HG03460 (cell line): Measurements from ENCODE around the gene SEBOX.

Source experiments
- ATAC-seq: cut with Tn5 transposase; IDR thresholded peaks from one replicate; pipeline ENCODE4 v1.9.1; 2021; ENCODE audit not compliant: unreplicated experiment

The SEBOX gene

GRCh38 chr17:28369684-28370034 is 4.7 kb upstream of the SEBOX start:
- no peak for ATAC-seq

DNA sequence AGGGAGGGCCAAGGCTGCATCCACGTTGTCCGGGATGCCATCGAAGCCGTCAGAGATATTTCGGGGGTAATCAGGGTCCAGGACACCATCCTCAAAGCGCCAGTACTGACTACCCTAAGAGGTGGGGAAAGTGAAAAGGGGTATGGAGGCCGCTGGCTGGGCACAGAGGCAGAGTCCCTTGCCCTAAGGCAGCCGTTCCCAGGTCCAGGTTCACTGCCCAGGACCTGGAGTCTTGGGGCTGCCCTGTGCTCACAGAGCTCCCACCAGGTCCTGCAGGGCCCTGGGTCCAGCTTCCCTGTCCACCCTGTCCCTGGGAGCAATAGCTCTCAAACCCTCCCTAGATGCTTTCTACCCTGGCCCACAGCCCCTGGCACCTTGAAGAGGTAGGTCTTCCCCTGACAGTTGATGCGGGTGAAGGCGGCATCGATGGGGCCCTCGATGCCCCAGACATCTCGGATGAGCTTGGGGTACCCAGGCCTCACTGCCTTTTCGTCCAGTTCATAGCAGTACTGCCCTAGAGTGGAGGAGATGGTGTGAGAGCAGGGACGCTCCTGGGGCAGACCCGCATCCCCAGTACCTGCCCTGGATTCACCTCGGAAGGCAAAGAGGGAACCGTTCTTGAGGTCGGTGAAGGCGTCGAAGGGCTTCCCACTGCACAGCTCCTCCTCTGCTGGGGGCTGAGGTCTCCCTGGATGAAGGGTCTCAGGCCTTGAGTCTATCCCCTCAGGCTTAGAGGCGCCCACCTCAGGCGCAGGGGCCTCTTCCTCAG is 4.1 kb upstream of the SEBOX start:
- ATAC-seq = no peak

DNA sequence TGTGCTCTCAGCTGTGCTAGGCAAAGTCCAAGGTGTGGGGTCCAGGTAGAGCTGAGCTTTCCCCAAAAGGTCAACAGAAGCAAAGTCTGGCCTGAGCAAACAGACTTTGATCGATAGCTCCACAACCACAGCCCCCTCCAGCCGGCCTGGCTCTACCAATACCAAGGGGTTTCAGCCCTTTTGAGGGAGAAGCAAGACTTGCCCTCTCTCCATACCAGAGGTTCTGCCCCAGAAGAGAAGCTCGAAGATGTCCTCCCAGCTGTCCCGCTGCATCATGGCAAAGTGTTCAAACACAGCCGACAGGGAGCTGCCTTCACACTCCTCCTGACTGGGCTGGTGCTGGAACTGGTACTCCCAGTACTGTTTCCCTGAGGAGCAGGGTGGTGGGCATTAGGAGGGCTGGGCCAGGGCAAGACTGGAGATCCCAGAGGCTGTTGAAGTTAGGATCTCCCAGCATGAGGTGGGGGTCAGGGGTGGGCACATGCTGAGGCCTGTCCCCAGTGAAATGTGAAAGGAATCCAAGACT is 3.4 kb upstream of the SEBOX start:
- ATAC-seq = no peak

GRCh38 chr17:28367641-28368305 is 2.8 kb upstream of the SEBOX start:
- ATAC-seq = no peak

- no peak for ATAC-seq
Measured at GRCh38 chr17:28366605-28367004, 1.6 kb upstream of the SEBOX start.

GRCh38 chr17:28365487-28365886 is 488 bp upstream of the SEBOX start:
- no peak for ATAC-seq

DNA sequence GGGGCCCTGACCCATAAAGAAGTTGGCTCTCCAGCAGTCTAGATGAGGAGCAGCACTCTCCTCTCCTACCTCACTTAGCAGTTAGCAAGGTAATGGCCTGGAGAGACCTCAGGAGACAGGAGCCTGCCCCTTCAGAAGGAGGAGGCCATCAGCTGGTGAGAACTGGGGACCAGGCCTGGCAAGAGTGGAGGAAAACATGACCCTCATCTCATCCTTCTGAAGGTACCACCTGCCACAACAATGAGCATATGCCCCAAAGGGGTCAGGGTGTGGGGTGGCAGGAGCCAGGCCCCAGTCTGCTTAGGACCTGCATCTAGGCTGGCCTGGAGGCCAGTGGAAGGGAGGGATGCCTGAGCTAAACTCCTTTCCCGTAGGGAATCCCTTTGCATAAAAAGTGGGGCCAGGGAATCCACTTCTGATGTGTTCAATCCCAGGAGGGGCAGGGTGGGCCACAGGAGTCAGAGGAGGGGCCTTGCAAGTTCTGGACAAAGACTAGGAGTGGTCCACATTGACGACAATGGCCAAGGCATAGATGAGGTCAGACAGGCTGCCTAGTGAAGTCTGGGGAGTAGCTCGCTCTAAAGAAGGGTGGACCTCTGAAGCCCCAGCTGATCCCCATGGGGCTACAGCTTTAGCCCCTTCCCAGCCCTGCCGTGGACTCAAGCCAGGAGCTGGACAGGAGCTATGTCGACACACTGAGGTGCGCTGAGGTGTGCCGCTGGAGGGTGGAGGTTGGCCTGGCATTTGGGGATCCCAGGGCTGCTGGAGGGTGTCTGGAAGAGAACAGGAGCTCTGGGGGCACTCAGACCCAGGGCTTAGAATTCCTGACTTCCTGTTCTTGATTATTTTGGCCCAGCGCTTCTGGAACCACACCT is 986 bp downstream of the SEBOX start:
- no peak for ATAC-seq

- no peak for ATAC-seq
Measured at GRCh38 chr17:28363186-28363585, 1.8 kb downstream of the SEBOX start.

GRCh38 chr17:28357901-28358197 is 7.2 kb downstream of the SEBOX start:
- no peak for ATAC-seq

GRCh38 chr17:28357061-28357900 is 7.7 kb downstream of the SEBOX start, which contains the start of gene POLDIP2:
POLDIP2 (minus strand) TSS chr17:28357527; CDS start chr17:28357448, 79 bp downstream.
- ATAC-seq = peak; percentile 89

DNA sequence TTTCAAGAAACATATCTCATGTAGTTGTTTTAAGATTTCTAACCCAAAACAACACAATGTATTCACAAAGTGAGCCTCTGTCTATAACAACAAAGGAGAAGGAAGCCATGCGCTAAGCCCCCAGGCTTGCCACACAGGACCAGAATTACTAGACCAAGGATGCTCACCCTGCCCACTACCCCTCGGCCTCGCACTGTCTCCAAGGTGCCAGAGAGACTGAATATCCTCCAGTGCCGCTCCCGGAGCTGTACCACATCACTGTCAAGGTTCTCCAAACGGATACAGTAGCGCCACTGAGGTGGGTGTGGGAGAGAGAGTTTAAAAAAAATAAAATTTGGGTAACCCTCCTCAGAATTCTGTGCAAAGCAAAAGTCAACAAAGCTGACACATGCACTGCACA is 14.7 kb downstream of the SEBOX start:
- no peak for ATAC-seq

GRCh38 chr17:28348979-28349378 is 16.0 kb downstream of the SEBOX start:
- no peak for ATAC-seq

GRCh38 chr17:28347261-28347891 is 17.6 kb downstream of the SEBOX start:
- no peak for ATAC-seq

DNA sequence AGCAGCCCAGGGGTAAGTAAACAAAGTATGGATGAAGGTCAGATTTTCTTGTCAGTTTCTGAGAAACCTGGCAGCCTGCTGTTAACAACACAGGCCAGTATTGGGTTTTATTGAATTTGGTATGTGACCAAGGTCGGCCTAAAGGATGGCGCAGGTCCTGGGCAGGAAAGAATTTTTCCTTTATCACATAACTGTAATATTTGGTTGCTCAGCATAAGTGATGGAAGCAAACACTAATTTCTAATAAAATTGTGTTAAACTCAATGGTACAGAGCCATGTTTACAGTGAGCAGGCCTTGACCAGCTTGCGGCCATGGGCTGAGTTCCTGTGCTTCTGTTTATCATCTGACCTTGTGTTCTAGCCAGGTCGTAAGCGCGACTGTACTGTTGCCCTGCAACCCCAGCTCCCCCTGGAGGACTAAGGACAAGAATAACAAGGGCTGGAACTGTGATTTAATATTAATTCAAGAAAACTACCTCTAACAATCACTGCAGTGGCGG is 18.2 kb downstream of the SEBOX start:
- ATAC-seq = no peak

- no peak for ATAC-seq
Measured at GRCh38 chr17:28346199-28346580, 18.8 kb downstream of the SEBOX start.

DNA sequence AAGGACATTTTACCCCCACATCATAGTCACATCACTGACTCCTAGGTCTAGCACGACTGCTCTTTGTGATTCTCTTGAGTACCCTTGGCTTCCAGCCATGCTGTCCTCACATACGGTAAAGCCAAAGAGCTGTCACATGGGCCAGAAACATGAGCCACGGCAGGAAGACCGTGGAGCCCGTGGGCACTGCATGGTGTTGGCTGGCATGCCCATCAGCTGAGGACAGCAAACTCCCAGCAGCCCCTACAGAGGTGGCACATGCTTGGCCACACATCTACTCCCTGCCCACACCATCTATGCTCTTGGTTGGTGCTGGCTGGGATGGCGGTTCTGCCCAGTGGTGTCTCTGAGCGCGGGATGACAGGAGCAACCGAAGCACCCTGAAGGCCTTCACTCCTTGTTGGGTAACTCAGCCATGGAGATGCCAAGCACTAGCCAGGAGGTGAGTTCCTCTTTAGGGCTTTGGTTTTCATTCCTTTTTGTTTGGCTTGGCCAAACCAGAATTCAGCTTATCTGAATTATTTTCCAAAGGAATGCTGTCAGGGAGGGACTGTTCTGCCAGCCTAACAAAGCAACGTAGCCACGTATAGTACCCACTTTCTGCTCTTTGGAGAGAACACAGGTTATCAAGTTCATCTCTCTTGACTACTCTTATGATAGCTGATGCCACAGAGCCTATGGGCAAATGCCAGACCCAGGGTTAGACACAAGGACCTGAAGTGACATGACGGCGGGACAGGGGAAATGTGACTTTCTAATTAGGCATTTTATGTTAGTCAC is 19.4 kb downstream of the SEBOX start:
- no peak for ATAC-seq

DNA sequence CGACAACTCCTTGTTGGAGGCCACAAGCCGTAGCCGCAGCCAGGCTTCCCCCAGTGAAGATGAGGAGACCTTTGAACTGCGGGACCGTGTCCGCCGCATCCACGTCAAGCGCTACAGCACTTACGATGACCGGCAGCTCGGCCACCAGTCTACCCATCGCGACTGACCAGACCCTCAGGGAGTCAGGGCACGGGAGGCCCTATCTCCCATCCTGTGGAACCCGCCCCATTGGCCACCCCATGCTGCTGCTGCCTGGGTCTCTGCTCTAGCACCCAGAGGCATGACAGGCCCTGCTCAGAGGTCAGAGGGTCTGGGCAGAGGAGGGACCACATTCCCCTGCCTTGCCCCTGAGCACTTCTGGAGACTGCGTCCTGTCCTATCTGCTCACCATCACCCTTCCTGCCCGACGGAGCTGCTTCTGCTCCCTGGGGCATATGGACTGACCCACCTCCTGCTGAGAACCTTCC is 20.5 kb downstream of the SEBOX start:
- no peak for ATAC-seq

GRCh38 chr17:28344011-28344410 is 21.0 kb downstream of the SEBOX start:
- ATAC-seq = no peak

DNA sequence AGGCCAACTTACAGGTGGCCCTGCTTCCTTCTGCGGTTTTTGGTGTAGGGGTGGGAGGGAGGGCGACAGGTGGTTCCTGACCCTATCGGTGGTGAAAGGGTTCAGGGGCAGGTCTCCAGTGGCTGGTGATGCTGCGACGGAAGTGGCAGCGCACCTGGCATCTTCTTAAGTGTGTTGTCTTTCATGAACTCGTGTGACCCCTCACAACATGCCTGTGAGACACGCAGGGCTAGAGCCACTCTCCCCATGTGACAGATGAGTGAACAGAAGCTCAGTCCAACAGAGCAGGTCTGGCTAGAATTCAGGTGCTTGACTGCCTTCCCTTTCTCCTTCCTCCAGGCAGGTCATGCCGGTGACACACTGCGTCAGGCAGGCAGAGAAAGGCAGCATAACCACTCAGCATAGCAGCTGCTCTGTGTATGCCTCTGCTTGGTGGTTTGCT is 21.5 kb downstream of the SEBOX start:
- no peak for ATAC-seq
